ENCODE results near the gene PLEKHJ1. TPM values are rescaled to one million over a fixed set of nuclear protein-coding genes. Genes with fewer than 3 reads are reported as not detected.

The PLEKHJ1 gene
- total and polyA plus RNA-seq, 9 of the 15 experiments (the other 6 are each of a cell fraction or from before 2014, with no cell fraction given) = 1.5 to 188 (median 63.9) TPM

DNA sequence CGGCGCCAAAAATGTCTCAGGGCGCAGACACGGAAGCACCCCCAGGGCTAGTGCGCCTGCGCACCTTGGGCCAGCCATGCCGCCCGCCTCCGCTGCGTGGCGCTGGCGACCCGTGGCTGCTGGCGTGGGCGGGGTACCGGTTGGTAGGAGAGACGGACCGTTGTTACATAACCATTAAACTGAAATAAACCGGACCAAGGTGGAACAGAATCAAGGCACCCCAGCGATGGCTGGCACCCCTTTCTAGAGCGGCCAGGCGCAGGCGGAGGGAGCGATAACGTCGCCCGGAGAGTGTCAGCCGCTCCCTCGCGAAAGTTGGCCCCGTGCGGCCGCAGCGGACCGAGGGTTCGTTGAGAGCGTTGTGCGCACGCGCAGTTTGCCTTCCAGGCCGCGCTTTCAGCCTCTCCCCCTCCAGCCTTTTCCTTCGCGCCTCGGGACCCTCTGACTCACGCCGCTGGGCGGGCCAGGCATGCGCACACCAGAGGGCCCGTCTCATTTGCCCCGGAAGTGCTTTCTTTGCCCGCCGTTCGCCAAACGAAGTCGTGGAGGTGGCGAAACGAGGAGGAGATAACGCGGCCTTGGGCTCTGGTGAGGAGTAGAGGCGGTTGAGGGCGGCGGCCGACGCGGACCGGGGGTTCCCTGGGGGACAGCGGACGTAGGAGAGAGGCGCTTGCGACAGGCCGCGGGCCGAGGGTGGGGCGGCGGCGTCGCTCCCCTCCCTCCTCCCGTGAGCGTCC lies at the start of gene PLEKHJ1, which contains the start of gene SF3A2 (continued):
- TF ChIP-seq ZNF589 (CRISPR knock-in tag; IDR thresholded peaks at IDR 0.05; ENCODE audit: low read depth) = 0 out of 2 replicates have a peak, but pooled peaks have one; percentile 19
- peak in 1 of 2 experiments; percentile 91; a peak in 2 of 3 replicates for TF ChIP-seq CBX3 (IDR thresholded peaks at IDR 0.05; ENCODE audit: borderline replicate concordance in 1 of 2, low read length in 2 of 2)
- no peak for TF ChIP-seq ETS2 (tag; IDR thresholded peaks at IDR 0.05; ENCODE audit: borderline replicate concordance, poor library complexity, severe bottlenecking)
- TF ChIP-seq CCNT2 (IDR thresholded peaks at IDR 0.05; ENCODE audit: borderline replicate concordance, extremely low read depth, insufficient read length, low read depth, low read length) = peak; percentile 91
- peak; percentile 39; the same call in 1 of the 2 replicates for TF ChIP-seq NFIC (IDR thresholded peaks at IDR 0.05)
- TF ChIP-seq ZNF609 (CRISPR knock-in tag; IDR thresholded peaks at IDR 0.05; ENCODE audit: borderline replicate concordance) = no peak; the same call in 1 of the 2 replicates
- TF ChIP-seq ZZZ3 (IDR thresholded peaks at IDR 0.05) = no peak; the same call in 1 of the 2 replicates
- TF ChIP-seq NFXL1 (CRISPR knock-in tag; IDR thresholded peaks at IDR 0.05) = no peak
- TF ChIP-seq SMARCE1 (IDR thresholded peaks at IDR 0.05) = 0 out of 2 replicates have a peak, but pooled peaks have one; percentile 8
- TF ChIP-seq SAFB (IDR thresholded peaks at IDR 0.05; ENCODE audit: borderline replicate concordance, low read depth, low read length) = no peak
- no peak for TF ChIP-seq BRF1 (IDR thresholded peaks at IDR 0.05; ENCODE audit: borderline replicate concordance, extremely low read depth, insufficient read length)
- TF ChIP-seq ZNF354B (CRISPR knock-in tag; IDR thresholded peaks at IDR 0.05) = no peak
- no peak for TF ChIP-seq SNRNP70 (optimal IDR thresholded peaks at IDR 0.05; ENCODE audit: low read depth, low read length)
- TF ChIP-seq LCOR (CRISPR knock-in tag; IDR thresholded peaks at IDR 0.05) = peak; percentile 70
- TF ChIP-seq DPF2 (IDR thresholded peaks at IDR 0.05) = peak; percentile 55
- no peak for TF ChIP-seq ARHGAP35 (IDR thresholded peaks at IDR 0.05; ENCODE audit: partially characterized antibody)
- no peak for TF ChIP-seq SRSF1 (IDR thresholded peaks at IDR 0.05; ENCODE audit: low read depth, low read length)
- no peak for TF ChIP-seq ATF4 (CRISPR knock-in tag; IDR thresholded peaks at IDR 0.05)

Measured in K562 (cell line).